GM19397 (cell line): ENCODE data around the gene SYVN1.
"Not testable (repeated sequence)": the region's sequence is repeated elsewhere in the genome, so short reads cannot be mapped to it uniquely, and the experiment has no call there.

Source experiments
- ATAC-seq: cut with Tn5 transposase; IDR thresholded peaks from one replicate; pipeline ENCODE4 v1.9.1; 2021; ENCODE audit warnings: mild to moderate bottlenecking, moderate library complexity; ENCODE audit not compliant: unreplicated experiment

Gene SYVN1

DNA sequence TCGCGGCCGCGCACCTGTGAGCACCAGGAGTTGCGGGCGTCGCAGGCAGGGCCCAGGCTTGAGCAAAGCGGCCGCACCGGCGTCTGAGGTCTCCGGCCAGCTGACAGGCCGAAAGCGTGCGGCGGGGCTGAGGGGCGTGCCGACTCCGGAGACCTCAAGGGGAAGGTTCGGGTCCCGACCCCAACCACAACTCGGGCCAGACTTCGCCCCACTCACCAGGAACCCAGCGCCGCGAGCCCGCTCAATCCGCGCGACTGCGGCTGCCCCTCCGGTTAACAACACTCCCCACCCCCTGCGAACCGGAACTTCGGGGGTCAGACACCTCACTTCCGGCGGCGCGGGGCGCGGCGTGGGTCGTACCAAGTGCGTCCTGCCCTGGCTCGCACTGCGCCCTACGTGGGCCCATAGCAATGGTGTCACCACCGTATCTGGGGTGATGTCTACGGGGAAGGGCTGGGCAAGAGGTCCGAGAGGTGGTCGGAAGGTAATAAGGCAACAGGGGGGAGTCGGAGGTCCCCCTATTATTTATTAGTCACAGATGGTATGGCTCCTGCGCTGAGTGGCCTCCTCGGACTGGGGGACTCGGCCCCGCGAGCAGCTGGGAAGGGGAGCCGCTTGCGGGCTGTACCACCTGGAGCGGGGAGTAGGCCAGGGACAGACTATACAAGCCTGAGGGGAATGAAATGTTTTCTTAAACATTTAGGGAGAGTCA is at the start of gene SYVN1:
Gene SYVN1 (minus strand): TSS at position 280 of the 712 bp plus-strand sequence. CDS start 918 bp downstream, outside the sequence.
- peak; percentile 53 for ATAC-seq

DNA sequence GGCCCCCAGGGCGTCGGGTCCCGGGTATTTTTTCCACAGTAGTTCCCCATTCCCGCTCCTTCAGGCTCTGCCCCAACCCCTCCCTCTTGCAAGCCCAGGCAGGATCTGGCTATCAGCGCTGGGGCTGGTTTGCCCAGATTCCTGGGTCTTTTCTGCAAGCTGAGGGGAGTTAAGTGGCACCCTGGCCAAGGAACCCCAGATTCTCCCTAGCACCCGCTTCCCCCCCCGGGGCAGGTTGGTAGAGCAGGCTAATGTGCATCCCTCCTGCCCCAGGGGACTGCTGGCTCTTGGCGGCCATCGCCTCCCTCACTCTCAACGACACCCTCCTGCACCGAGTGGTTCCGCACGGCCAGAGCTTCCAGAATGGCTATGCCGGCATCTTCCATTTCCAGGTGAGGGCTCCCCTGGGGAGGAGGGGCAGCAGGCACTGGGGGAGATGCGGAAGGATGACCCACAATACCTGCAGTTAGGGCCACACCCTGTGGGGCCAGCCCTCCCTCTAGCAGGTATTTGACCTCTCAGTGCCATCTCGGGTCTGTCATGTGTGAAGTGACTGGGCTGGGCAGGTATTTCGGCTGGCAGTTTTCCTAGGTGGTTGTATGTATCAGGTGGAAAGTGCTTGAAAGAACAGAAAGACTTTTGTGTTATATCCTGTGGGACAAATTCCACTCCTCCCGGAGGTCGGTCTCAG is 49.0 kb upstream of the SYVN1 start:
- no peak for ATAC-seq

DNA sequence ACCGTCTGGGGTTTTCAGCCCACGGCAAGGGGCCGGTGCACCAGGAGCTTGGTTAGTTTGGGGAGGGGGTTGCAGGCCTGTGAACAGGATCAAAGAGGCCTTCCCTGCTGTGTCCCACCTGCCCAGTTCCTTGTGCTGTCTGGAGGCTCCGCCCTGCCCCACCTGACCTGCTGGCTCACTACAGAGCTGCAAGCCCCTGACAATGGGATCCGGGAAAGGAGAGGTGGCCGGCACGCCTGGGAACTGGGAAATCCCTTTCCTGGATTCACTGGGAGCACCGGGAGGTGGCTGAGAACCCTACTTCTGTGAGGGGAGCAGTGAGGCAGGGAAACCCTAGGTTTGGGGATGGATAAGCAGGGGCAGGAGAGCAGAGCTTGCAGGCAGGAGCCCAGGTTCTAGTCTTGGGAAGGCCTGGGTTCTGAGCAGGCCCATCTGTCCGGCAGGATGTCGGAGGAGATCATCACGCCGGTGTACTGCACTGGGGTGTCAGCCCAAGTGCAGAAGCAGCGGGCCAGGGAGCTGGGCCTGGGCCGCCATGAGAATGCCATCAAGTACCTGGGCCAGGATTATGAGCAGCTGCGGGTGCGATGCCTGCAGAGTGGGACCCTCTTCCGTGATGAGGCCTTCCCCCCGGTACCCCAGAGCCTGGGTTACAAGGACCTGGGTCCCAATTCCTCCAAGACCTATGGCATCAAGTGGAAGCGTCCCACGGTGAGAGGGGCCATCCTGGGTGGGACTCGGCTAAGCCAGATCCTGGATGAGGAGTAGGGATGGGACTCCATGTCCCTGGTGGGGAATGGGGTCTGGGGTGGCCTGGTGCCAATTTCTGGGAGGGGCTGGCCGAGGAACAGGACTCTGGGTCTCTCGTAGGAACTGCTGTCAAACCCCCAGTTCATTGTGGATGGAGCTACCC is 48.2 kb upstream of the SYVN1 start:
- ATAC-seq: no peak

DNA sequence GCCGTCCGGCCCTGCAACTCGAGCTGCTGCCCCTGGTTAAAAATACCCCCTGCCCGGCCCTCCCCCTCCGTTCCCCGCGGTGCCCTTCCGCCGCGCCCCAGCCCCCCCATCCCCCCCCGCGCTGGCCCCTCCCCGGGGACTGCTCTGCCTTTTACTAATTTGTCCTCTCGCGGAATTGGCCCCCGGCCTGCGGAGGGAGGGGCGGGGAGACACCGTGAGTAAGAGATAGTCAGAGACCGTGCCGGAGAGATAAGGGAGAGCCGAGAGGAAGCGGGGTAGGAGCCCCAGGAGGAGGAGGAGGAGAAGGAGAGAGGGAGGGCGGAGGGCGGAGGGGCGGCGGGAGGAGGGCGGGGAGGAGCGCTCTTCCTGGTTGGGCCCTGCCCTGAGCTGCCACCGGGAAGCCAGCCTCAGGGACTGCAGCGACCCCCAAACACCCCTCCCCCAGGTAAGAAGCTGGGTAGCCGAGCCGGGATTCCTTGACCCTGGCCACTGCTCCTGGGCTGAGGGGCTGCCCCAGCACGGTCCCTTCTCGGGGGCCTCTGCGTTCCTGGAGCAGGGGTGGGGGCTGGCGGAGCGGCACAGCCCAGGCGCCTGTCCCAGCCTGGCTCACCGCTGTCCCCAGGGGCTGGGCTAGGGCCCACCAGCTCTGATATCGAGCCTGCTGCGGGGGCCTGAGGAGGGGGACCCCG is 47.4 kb upstream of the SYVN1 start, which contains the start of gene CAPN1:
Gene CAPN1 (plus strand): TSS at position 360 of the 689 bp plus-strand sequence. CDS start 774 bp downstream, outside the sequence.
- ATAC-seq: peak; percentile 9

DNA sequence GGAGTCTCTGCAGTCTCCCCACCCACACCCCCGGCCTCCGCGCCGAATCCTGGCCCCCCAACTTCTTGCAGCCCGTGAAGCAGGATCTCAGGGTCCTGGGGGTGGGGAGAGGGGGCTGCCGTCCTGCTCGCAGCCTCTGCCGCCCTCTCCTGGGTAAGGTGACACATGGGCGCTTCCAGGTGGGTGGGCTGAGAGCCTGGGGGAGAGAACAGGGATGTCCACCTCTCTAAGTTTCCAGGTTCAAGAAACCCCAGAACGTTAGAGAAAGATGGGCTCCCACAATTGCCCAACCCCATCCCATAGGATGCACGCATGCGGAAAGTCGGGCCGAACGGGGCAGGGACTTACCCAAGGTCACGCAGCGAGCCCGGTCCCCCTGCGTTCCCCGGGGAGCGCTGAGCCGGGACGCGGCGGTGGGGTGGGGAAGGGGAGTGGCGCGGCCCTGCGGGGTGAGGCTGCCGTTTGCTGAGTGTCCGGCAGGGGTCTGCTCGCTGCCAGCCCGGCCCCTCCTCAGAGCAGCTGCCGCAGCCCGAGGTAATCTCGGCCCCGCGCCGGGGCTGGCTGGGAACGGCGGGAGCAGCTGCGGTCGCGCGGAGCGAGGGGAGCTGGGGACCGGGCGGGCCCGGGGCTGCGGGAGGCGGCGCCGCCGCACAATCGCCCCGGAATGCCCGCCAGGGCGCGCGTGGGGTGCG is 46.7 kb upstream of the SYVN1 start:
- peak; percentile 74 for ATAC-seq

DNA sequence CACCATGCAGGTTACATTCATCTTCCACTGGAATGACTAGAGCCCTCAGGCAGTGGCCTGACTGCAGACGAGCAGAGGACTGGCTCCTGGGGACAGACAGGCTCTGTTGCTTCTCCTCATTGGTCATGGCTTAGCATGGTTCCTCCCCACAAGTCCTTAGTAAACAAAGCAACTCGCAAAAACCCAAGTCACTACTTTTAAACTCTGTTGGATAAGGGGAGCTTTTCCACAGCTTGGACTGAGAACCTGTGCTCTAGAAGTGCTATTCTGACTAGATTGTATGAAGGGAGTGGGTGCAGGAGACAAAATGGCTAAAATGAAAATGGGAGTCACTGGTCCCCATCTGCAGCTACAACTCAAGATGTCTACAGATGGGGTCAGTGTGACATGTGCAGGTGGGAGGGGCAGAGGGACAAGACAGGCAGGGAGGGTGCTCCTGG is 40.3 kb upstream of the SYVN1 start:
- ATAC-seq: not testable (repeated sequence)

DNA sequence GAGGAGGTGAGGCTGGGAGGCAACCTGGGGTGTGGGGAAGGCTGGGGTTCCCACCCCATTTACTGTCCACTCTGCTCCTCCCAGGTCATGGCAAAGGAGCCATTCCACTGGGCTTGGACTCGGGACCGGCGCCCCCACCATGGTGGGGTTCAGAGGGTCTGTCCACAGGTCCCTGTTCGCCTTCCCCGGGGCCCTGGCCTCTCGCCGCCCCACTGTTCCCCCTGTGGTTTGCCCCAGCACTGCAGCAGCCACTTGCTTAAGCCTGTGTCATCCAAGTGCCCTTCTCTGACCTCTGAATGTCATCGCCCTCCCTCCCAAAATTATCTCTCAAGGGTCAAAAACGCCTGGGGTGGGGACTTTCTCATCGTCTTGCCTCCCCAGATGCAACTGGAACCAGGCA is 38.3 kb upstream of the SYVN1 start:
- ATAC-seq: no peak

DNA sequence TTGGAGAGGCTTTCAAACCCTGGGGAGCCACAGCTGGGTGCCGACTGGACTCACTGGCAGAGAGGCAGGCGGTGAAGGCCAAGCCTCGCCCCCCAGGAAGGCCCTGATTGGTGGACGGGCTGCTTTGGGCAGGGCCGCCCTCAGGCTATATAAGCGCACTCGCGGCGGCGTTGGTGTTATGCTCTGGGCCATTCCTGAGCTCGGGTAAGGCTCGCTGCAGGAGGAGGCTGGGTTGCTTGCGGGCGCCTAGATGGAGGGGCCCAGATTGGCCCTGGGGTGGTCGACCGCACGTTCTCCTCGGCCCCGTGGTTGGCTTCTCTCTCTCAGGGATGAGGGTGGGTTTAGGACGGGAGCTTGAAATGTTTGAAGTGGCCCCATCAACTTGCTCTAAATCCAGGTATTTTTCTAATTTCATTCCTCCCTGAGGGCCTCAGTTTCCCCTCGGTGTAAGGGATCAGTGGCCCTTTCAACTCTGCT is 35.8 kb upstream of the SYVN1 start, which contains the start of gene SPDYC:
Gene SPDYC (plus strand): TSS at position 176 of the 477 bp plus-strand sequence. CDS start 1,125 bp downstream, outside the sequence.
- no peak for ATAC-seq

DNA sequence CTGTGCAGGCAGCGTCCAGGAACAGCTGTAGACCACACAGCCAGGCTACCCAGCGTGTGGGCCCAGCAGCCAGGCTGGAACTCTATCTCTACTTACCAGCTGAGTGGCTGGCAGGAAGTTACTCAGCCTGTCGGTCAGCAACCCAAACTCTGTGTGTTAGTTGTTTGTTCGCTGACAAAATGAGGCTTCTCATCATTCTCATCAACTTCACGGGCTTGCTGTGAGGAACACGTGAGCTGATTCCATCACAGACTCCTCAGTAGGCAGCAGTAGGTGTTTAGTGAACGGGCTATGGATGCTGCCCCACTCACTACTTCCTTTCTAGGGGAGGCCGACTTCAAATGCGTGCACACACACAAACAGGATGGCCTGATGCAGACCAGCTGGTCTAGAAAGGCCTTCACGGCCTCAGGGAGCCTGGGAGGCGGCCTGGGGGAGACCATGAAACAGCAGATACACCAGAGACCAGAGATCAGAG is 34.9 kb upstream of the SYVN1 start:
- no peak for ATAC-seq

DNA sequence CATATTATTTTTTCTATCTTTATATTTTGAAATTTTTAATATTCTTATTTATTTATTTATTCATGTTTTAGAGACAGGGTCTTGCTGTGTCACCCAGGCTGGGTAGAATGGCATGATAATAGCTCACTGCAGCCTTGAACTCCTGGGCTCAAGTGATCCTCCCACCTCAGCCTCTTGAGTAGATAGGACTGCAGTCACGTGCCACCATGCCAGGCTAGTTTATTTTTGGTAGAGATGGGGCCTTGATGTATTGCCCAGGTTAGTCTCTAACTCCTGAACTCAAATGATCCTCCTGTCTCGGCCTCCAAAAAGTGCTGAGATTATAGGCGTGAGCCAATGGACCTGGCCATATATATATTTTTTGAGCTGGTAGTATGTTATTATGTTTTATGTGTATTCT is 33.3 kb upstream of the SYVN1 start:
- no peak for ATAC-seq

DNA sequence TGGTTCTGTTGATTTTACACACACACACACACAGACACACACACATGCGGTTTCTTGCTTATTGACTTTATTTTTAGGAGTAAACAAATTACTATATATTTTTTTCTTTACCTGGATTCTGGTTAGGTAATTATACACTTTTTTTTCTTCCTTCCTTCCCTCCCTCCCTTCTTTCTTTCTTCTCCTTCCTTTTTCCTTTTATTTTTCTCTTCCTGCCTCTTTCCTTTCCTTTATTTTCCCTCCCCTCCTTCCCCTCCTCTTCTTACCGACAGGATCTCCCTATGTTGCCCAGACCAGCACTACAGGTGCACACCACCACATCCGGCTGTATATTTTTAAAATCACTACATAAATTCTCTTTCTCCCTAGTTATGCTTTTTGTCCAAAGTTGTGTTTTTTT is 32.6 kb upstream of the SYVN1 start:
- ATAC-seq: no peak

DNA sequence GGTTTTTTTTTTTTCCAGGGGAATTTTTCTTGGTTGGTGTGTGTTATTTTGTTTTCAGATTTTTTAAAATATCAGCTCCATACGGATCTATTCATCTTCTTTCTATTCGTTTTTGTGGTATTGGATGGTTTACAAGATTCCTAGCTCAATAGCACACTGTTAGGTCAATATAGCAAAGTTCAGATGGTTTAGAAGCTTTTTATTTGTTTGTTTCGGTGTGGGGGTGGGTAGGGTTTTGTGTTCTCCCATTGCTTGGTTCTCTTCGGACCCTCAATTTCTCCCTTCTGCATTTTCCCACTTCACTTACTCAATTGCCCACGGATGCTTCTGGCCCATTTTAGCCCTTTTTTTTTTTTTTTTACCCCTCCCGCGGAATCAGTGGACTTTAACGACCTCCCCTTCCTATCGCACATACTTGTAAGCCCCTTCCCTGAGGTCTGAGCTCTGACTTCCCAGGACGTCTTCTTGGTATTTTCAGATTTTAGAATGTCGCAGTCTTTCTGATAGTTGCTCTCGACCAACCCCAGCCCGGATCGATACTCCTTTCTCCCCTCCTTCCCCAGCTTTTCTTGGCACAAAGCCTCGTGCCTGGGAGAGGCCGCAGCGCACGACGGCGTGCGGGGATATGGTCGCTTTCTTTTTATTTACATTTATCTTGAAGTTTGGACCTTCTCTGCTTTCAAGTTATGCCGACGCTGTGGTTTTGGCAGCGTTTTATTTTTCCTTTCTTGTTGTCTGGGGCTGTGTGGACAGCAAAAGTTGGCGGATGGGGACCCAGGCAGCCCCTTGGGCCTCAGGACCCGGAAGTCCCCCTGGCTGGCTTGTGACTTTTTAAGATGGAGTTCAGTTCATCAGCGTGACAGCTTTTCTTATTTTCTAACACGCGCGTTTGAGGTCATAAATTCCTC is 31.3 kb upstream of the SYVN1 start:
- no peak for ATAC-seq

DNA sequence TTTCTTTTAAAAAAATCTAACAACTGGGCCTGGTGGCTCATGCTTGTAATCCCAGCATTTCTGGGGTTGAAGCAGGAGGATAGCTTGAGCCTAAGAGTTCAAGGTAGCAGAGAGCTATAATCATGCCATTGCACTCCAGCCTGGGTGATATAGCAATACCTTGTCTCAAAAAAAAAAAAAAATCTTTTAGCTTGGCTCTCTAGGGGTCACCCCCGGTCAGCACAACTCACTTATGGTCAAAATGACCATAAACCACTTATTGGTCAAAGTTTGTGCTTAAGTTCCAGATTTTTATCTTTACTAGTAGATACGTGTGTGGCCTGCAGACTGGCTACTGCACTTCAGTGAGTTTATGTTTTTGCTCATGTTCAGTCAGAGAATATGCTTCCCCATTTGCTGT is 29.4 kb upstream of the SYVN1 start:
- ATAC-seq: no peak

DNA sequence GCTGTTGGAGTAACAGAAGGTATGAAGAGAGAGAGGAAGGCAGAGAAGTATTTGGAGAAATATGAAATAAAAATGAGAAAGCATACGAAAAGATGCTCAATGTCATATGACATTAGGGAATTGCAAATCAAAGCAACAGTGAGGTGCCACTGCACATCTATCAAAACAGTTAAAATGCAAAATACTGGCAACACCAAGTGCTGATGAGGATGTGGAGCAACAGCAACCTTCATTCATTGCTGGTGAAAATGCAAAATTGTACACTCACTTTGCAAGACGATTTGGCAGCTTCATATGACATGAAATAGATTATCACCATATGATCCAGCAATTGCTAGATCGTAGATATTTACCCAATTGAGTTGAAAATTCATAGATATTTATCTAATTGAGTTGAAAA is 26.3 kb upstream of the SYVN1 start:
- no peak for ATAC-seq

DNA sequence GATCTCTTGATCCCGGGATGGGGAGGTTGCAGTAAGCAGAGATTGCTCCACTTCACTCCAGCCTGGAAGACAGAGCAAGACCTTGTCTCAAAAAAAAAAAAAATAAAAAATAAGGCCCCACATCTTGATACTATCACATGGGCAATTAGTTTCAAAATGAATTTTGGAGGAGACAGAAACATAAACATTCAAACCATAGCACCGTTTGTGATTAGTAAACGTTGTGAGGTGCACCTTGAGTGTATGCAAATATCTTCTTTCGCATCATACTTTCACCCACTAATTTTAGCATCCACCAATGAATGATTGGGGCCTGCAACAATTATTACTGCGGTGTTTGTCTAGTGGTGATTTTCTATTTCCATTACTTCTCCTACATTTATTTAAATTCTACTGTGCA is 24.7 kb upstream of the SYVN1 start:
- no peak for ATAC-seq

DNA sequence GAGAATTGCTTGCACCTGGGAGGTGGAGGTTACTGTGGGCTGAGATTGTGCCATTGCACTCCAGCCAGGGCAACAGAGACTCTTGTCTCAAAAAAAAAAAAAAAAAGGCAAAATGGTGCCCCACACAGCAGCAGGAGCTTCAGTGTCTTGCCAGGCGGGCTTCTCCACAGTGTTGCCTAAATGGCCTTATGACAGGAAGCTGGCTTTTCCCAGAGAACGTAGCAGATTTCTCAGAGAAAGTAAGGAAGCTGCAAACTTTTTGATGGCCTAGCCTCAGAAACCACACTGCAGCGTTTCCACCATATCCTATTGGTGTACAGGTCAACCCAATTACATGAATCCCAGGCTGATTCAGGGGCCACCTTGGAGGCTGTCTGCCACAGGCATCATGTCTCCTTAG is 23.0 kb upstream of the SYVN1 start:
- no peak for ATAC-seq

DNA sequence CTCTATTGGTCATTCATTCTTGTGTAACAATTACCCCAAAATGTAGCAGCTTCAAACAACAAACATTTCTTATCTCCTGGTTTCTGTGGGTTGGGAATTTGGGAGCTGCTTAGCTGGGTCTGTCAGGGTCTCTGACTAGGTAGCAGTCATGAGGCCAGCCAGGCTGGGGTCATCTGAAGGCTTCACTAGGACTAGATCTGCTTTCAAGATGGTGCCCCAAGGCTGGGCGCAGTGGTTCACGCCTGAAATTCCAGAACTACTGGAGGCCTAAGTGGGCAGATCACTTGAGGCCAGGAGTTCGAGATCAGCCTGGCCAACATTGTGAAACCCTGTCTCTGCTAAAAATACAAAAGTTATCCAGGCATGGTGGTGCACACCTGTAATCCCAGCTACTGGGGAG is 22.6 kb upstream of the SYVN1 start:
- no peak for ATAC-seq

DNA sequence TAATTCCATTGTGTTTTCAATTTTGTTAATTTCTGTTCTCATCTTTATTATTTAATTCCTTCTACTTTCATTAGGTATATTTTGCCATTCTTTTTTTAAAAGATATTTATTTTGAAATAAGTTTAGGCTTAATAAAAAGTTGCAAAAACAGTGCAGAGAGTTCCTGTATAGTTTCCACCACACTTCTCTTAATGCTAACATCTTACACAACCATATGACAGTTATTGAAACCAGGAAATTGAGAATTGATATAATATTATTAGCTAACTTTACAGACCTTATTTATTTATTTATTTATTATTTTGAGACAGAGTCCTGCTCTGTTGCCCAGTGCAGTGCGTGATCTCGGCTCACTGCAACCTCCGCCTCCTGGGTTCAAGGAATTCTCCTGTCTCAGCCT is 21.9 kb upstream of the SYVN1 start:
- ATAC-seq: no peak

DNA sequence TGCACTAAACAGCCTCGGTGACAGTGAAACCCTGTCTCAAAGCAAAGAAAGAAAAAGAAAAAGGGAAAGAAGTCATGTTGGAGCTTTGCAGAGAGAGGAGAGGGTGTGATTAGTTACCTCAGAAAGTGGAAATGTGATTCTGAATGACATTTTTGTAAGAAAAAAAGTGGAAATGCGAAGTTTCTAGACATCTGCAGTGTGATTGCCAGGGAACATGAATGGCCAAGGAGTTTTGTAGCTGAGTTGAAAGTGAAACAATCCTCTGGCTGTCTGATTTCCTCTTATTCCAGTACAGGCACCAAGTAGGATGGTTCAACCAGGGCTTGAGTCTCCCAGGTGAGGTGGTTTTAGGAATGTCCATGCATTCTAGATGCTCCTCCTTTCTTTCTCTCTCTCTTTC is 17.8 kb upstream of the SYVN1 start:
- ATAC-seq: no peak
